Occipital lobe (tissue), 2 donors: ENCODE measurements around the gene ABI3. TPM values are rescaled to one million over a fixed set of nuclear protein-coding genes. Genes with fewer than 3 reads are reported as not detected.
A peak's percentile ranks its signal among the peaks of the same experiment; 100 is the strongest.

Source experiments
- DNase-seq: peaks from one replicate; lab custom pipeline; 2025; lab: John Stamatoyannopoulos, UW
- total RNA-seq: library from RNA; depleted of rRNA; stranded (reverse); fragments of >200 nt; gene quantifications from one replicate; pipeline ENCODE4 v1.2.3, GENCODE V29; 2014

ABI3 gene
- total RNA-seq, 1 donor from 2014 or later, result 0.62 TPM

GRCh38 chr17:49224997-49225337 lies 14.5 kb downstream of the ABI3 start:
- no peak for DNase-seq

DNA sequence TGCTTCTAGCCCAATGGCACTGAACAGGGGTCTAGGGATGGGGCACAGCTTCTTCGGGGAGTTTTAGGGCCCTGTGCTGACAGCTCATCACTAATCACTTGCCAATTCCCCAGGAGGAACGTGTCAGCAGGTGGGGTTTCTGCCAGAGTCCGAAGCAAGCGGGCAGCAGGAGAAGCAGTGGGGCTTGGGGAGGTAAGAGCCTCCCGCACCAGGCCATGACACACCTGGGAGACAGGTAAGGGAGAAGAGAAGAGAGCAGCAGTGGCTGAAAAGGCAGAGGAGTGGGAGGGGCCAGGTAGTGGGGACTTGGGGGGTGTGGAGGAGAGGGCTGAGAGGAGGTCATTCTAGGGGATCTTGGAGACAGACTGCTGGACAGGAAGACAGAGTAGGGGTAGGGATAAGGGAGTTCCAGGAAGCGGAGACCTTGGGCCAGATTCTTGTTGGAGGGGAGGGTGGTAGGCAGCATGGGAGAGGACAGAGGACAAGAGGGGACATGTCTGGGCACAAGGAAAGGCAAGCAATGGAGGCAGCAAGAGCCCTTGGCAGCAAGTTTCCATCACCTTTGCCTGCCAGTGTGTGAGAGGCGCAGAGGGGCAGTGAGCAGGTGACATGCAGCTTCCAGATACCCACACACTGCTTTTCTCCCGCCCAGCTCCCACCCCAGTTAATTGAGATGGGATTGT lies 15.2 kb downstream of the ABI3 start:
- DNase-seq, result no peak

DNA sequence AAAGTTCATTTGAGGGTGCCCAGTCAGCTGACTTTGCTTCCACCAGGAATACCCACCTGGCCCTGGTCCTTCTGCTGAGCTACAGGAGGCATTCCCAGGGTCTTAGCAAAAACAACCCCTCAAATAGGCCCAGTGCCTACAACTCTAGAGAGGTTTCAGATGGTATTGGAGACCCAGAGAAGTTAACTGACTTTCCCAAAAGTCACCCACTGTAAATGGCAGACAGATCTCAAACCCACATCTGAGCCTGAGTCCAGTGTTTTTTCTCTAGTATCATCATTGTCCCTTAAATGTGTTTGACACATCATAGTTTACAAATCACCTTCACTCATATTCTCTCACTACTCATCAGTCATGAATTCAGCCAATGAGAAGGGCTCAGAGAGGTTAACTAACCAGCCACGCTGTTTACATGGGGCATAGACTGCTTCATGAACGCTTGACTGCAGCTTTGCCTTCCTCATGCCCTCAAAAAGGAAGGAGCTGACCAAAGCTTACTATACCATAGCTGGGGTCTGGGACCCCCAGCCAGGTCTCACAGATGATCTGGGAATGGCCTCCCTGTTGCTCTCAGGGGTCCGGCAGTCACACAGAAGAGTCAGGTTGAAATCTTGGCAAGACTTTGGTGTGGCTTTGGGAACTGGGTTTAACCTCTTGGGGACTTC lies 16.4 kb downstream of the ABI3 start:
- no peak for DNase-seq

DNA sequence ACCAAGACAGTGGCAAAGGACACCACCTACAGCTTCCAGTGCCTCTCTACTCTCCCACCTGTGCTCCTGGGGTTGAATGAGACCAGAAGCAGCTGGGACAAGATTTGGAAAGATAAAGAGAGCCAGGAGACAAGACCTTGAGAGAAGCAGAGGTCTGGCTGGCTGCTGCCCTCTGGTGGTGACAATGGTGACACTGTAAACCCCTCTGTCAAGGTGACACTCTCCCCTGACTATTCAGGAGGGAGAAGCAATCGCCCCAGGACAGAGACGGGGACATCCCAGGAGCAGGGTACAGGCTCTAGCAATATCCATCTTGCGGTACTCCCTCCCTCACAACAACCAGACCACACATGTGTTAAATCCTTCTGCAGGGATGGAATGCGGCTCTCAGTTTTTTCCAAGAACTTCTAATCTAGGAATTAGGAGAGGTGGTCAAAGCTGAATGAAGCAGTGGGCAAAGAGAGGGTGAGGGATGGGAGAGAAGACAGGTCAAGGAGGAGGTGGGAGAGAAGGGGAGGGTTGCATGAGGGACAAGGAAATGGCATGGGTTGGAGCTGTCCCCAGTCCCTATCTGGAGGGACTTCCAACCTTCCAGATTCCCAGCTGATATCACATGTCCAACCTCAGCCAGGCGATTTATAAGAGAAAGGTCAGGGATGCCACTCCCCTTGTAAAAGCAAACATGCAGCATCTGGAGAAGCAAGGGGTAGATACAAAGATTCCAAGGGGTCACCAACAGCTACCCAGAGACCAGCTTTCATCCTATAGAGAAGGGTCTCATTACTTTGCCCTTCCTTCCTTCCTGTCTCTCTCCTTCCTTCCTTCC lies 17.1 kb downstream of the ABI3 start:
- DNase-seq, result peak; percentile 54

GRCh38 chr17:49229076-49229804 lies 18.7 kb downstream of the ABI3 start:
- DNase-seq, result no peak

DNA sequence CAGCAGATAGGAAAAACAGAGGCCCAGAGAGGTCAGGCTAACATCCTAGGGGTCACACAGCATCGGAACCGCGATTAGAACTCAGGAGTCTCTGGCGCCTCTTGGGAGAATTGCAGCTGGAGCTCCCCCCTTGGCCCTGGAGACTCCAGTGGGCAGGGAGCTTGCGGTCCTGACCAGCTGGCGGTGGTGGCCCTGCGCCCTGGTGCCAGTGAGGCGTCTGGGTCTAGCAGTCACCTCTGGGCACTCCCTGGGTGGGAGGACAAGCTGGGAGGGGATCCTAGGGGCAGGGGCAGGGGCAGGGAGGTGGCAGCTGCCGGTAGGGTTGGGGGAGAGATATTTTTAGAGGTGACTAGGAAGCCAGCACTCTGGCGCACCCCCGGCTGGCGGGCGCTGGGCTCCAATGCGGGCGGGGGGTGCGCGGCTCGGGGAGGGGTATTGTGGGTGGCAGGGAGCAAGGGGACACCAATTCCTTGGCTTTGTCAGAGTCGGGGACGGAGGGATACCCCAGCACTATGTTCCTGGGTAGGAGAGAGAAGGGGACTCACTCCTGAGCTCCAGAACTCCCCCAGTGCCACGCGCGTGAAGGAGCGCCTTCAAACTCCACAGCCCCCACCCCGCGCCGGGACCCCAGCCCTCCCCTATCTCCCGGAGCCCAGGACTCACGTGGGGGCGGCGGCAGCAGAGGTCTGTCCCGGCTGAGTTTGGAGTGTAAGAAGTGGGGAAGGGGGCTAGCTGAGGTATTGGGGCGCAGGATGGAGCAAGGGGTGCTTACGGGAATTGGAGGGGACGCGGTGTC lies 19.5 kb downstream of the ABI3 start:
- no peak for DNase-seq

GRCh38 chr17:49230636-49231562 lies 20.4 kb downstream of the ABI3 start, which contains the start of gene PHOSPHO1:
TSS of gene PHOSPHO1 (minus strand) at chr17:49230787. CDS start at chr17:49226691, 4,096 bp downstream.
- DNase-seq, result peak; percentile 77

DNA sequence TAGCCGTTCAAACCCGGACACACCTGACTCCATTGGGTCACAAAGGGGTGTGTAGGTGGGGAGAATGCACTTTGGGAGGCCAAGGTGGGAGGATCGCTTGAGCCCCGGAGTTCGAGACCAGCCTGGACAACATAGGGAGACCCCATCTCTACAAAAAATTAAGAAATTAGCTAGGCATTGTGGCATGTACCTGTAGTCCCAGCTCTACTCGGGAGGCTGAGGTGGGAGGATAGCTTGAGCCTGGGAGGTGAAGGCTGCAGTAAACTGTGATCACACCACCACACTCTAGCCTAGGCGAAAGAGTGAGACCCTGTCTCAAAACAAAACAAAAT lies 21.0 kb downstream of the ABI3 start:
- no peak for DNase-seq

GRCh38 chr17:49234509-49235080 lies 24.1 kb downstream of the ABI3 start:
- DNase-seq, result no peak

DNA sequence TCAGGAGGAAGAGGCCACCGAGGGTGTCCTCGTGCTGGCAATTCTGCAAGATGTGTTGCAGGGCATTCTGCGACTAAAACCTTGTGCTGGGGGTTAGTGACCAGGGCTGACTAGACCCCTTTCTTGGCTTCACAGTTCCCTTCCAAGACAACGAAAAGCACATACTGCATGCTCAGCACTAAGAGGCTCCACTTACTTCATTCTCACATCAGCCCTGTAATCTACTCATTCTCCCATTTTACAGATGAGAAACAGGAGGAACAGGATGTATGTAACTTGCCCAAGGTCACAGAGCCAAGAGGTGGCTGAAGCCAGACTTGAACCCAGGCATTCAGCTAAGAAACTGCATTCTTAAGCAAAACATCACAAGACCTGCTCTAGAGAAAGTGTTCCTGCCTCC lies 25.4 kb downstream of the ABI3 start:
- no peak for DNase-seq

- DNase-seq, result no peak
Measured at GRCh38 chr17:49239963-49240362, 29.5 kb downstream of the ABI3 start.

DNA sequence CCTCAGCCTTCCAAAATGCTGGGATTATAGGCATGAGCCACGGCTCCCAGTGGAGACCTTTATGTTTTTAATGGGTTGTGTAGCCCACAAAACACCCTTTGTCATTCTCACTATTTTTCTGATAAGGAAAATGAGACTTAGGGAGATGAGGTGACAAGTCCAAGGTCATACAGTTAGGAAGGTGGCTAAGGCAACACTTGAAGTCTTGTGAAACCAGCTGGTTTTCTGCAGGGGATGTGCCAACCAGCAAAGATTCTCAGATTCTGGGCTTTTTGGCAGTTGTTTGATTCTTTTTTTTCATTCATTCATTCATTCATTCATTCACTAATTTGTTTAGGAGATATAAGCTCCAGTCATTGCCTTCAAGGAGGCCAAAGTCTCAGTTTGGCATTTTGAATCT lies 30.1 kb downstream of the ABI3 start:
- DNase-seq, result no peak

DNA sequence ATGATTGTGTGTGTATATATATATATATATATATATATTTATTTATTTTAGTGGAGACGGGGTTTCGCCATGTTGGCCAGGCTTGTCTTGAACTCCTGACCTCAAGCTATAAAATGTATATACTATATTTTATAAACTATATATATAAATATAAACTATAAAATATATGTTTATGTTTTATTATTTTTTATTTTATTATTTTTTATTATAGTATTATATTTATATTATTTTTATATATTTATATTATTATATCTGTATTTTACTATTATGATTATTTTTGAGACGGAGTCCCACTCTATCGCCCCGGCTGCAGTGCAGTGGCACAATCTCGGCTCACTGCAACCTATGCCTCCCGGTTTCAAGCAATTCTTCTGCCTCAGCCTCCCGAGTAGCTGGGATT lies 30.5 kb downstream of the ABI3 start:
- DNase-seq, result no peak

DNA sequence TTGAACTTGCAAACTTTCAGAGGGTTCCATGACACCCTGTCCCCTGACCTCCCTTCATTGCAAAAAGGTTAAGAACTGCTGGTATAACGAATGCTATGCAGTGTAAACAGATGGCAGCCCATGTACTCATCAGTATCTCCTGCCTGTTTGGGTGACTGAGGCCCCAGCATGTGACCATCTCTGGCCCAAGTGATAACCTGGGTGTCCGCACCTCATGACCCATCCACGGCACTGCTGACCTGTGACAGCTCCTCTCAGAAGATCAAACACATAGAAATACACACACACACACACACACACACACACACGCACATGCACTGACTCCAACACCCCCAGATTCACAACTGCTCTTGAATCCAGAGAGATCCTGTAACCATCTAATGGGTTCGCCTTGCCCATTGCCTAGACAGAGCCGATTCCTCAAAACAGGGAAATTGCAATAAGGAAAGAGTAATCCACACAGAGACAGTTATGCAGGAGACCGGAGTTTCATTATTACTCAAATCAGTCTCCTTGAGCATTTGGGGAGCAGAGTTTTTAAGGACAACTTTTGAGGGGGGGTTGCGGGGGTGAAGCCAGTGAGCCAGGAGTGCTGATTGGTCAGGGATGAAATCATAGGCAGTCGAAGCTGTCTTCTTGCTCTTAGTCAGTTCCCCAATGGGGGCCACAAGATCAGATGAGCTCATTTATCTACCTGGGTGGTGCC lies 31.3 kb downstream of the ABI3 start:
- no peak for DNase-seq

DNA sequence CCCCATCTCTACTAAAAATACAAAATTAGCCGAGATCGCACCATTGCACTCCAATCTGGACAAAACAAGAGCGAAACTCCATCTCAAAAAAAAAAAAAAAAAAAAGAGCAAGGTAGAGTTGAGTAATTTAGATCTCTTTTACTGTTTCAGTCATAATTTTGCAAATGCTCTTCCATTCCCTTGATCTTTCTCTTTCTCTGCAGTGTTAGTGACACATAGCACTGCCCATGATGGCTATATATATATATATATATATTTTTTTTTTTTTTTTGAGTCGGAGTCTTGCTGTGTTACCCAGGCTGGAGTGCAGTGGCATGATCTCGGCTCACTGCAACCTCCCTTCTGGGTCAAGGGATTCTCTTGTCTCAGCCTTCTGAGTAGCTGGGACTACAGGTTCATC lies 32.3 kb downstream of the ABI3 start:
- DNase-seq, result no peak

GRCh38 chr17:49244839-49245238 lies 34.3 kb downstream of the ABI3 start:
- no peak for DNase-seq

DNA sequence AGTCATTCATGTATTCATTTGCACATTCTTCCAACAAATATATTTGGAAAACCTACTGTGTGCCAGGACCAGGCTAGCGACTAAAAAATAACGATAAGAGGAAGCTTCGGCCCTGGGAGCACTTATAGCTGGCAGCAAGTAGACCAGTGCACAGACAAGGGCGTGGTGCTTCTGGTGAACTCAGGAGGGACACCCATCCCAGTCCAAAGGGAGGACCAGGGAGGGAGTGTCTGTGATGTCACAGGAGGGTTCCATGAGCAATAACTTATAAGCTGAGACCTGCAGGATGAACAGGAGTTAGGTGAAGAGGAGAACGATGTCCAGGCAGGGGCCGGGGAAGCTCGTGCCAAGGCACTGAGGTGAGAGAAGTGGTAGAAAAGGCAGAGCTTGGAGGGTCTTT lies 37.4 kb downstream of the ABI3 start:
- DNase-seq, result no peak

DNA sequence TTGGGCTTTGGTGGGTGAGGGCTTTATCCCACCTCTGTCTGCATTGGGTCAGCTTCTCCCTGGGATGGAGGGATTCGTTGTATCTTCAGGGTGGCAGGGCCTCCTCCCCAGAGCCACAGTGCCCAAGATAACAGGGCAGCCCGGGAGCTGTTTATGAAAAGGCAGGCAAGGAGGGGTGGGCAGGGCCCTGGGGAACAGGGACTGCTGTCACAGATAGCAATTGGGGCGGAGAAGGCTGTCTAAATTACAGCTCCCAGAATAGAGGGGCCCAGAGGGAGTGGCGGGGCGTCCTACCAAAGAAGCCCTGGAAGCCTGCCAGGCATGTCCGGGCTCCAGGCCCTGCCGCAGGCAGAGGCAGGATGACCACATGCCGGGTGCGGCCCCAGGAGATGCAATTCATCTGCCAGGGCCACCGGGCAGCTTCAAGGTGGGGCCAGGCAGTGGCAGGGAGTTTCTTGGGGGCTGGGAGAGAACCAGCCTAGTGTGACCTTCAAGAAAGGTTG lies 38.8 kb downstream of the ABI3 start:
- no peak for DNase-seq
